Measurements from ENCODE around the gene SLC16A11. TPM values are rescaled to one million over a fixed set of nuclear protein-coding genes. Genes with fewer than 3 reads are reported as not detected.

SLC16A11 gene
- total RNA-seq, 4 donors from 2014 or later, result 0.14 to 10.0 (median 0.85) TPM

DNA sequence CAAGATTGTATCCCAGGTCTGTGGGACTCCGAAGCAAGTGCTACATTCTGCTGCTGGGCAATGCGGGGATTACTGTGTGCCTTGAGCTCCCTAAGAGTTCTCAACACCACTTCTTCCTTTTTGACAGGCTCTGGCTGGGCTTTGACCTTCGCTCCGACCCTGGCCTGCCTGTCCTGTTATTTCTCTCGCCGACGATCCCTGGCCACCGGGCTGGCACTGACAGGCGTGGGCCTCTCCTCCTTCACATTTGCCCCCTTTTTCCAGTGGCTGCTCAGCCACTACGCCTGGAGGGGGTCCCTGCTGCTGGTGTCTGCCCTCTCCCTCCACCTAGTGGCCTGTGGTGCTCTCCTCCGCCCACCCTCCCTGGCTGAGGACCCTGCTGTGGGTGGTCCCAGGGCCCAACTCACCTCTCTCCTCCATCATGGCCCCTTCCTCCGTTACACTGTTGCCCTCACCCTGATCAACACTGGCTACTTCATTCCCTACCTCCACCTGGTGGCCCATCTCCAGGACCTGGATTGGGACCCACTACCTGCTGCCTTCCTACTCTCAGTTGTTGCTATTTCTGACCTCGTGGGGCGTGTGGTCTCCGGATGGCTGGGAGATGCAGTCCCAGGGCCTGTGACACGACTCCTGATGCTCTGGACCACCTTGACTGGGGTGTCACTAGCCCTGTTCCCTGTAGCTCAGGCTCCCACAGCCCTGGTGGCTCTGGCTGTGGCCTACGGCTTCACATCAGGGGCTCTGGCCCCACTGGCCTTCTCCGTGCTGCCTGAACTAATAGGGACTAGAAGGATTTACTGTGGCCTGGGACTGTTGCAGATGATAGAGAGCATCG lies 5.6 kb downstream of the SLC16A11 start:
- Histone ChIP-seq H3K4me1 (peaks cover 0 to 12% of the 10 kb centered on the region in 2 donors), H3K36me3 (no peaks in the 10 kb centered on the region), H3K27ac (no peak overlapping the region), H3K4me3 (no peak overlapping the region), H3K27me3 (peaks cover 0 to 11% of the 10 kb centered on the region in 2 donors), H3K9me3 (no peaks in the 10 kb centered on the region)
- intact Hi-C loops (cut with DNase I; ENCODE audit: low total_unique reads), result no loop called here
- TF ChIP-seq, protein P1, sequence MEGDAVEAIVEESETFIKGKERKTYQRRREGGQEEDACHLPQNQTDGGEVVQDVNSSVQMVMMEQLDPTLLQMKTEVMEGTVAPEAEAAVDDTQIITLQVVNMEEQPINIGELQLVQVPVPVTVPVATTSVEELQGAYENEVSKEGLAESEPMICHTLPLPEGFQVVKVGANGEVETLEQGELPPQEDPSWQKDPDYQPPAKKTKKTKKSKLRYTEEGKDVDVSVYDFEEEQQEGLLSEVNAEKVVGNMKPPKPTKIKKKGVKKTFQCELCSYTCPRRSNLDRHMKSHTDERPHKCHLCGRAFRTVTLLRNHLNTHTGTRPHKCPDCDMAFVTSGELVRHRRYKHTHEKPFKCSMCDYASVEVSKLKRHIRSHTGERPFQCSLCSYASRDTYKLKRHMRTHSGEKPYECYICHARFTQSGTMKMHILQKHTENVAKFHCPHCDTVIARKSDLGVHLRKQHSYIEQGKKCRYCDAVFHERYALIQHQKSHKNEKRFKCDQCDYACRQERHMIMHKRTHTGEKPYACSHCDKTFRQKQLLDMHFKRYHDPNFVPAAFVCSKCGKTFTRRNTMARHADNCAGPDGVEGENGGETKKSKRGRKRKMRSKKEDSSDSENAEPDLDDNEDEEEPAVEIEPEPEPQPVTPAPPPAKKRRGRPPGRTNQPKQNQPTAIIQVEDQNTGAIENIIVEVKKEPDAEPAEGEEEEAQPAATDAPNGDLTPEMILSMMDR (IDR thresholded peaks at IDR 0.05), result no peak
- TF ChIP-seq POLR2A (IDR thresholded peaks at IDR 0.05), result no peak
- DNase-seq, result no peak

DNA sequence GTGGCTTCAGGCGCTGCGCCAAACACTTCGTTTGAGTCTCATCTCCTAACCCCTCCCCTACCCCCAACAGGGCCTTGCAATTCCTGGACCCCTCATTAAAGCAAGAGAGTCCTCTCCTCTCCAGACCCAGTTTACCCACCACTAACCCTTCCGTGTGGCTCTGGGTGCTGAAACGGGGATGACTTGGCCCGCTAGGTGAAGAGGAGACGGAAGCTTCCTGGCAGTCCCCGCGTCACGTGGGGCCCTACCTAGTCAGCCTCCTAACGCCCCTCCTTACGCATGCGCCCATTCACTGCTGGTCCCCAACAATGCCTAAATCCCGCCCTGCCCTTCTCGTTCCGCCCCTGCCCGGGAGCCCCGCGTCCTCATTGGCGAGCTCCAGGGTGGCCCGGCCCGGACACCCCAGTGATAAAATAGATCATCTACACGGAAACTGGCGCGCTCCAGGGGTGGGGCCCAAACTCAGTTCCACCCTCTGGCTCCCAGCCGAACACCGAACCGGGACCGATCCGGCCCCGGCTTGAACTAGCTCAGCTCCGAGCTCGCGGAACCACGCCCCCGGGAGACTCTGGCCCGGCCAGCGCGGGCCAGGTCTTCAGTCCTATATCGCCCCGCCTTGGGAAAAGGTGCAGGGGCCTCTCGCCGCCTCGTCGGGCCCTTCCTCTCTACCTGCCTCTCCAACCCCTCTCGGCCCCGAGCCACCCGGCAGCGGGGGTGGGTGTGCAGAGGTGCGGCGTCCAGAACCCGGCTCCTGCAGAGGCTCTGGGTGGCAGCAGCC lies 8.1 kb downstream of the SLC16A11 start, which contains the start of gene SLC16A13:
SLC16A13 (plus strand) TSS at position 425 of the 778 bp plus-strand sequence. CDS start 368 bp downstream, outside the sequence.
- Histone ChIP-seq H3K4me3 (peak within 1 kb of the TSS; percentile 31 to 56), H3K27me3 (no peaks in the 10 kb centered on the region), H3K4me1 (no peaks in the 10 kb centered on the region), H3K36me3 (no peaks in the 10 kb centered on the region), H3K27ac (peak within 1 kb of the TSS; percentile 47 to 84), H3K9me3 (no peaks in the 10 kb centered on the region)
- intact Hi-C loops (cut with DNase I; ENCODE audit: low total_unique reads), result no loop called here
- TF ChIP-seq, protein P1 (IDR thresholded peaks at IDR 0.05), result no peak
- peak; percentile 56 to 58 for TF ChIP-seq POLR2A (IDR thresholded peaks at IDR 0.05)
- peak; percentile 82 to 93 for DNase-seq

DNA sequence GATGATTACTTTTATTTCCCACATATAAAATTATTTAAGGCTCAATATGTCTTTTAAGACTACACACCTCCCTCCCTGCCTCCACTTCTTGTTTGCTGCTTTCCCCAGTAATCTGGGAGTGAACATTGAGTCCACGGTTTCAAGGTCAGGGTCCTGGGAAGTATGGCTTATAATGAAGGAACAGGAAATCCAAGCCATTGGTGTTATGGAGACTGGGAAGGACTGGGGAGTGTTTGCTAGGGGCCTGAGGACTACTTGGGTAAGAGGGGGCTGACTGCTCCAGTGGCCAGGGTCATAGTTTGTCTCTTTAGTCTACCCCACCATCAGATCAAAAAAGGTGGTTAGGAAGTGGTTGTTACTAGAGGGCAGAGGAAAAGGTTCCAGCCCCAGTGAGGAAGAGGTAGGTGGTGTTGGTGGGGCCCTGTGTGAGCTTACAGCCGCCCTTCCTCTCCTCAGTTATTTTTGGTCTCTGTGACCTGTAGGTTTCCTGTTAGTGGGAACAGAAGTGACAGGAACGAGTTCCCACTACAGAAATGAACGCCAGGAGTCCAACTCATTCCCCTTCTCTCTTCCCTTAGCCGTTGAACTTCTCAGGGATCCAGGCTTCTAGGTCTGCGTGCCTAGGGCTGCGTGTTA lies 8.8 kb downstream of the SLC16A11 start:
- H3K4me3 ChIP-seq, result peak overlapping the region; percentile 31 to 56
- no peaks in the 10 kb centered on the region for H3K36me3 ChIP-seq
- intact Hi-C loops (cut with DNase I; ENCODE audit: low total_unique reads), result no loop called here
- H3K9me3 ChIP-seq, result no peaks in the 10 kb centered on the region
- H3K4me1 ChIP-seq, result no peaks in the 10 kb centered on the region
- peak overlapping the region; percentile 41 to 84 for H3K27ac ChIP-seq
- no peak for DNase-seq
- TF ChIP-seq, protein P1 (IDR thresholded peaks at IDR 0.05), result no peak
- no peak for TF ChIP-seq POLR2A (IDR thresholded peaks at IDR 0.05)
- no peaks in the 10 kb centered on the region for H3K27me3 ChIP-seq

DNA sequence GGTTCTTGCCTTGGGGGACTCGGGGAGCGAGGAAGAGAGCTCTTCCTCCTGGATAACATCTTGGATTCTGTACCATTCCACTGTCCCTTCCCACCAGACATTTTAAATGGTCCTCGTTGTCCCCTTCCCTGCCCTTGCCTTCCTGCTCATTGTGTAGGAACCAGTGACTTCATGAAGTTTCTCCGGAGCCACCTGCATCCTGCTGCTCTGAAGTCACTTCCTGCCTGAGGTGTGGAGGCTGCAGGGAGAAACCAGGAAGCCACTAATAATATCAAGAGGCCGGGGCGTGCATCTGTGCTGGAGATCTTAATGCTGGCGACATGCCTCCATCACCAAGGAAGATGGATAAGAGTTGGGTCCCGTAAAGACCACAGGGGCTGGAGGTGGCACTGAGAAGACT lies 14.2 kb downstream of the SLC16A11 start:
- no peaks in the 10 kb centered on the region for H3K4me1 ChIP-seq
- TF ChIP-seq, protein P1 (IDR thresholded peaks at IDR 0.05), result no peak
- TF ChIP-seq POLR2A (IDR thresholded peaks at IDR 0.05), result peak in 1 of 2 donors; percentile 53
- H3K27me3 ChIP-seq, result no peaks in the 10 kb centered on the region
- DNase-seq, result peak in 1 of 2 donors; percentile 56
- H3K27ac ChIP-seq, result peak overlapping the region; percentile 44 to 72
- no peaks in the 10 kb centered on the region for H3K9me3 ChIP-seq
- no peaks in the 10 kb centered on the region for H3K36me3 ChIP-seq
- intact Hi-C loops (cut with DNase I; ENCODE audit: low total_unique reads), result no loop called here
- H3K4me3 ChIP-seq, result no peak overlapping the region
